ENCODE results near the gene TAF6. TPM values are rescaled to one million over a fixed set of nuclear protein-coding genes. Genes with fewer than 3 reads are reported as not detected.

TAF6 gene
- total RNA-seq, 4 donors from 2014 or later: 37.1 to 74.3 (median 42.1) TPM

GRCh38 chr7:100163006-100163531 is 43.9 kb upstream of the TAF6 start:
- 25 to 39% methylated on average over 4 to 6 of the region's 6 CpGs for WGBS, 2 donors
- peak in 1 of 2 donors; percentile 75 for DNase-seq (ENCODE audit: low spot score in 2 of 2)
- no peak overlapping the region for H3K4me3 ChIP-seq (ENCODE audit: low read depth, poor library complexity, severe bottlenecking)
- no peak for TF ChIP-seq POLR2A (IDR thresholded peaks at IDR 0.05)
- no peak for TF ChIP-seq CTCF (IDR thresholded peaks at IDR 0.05)
- intact Hi-C loops (cut with DNase I; ENCODE audit: low total_unique reads): no loop called here

DNA sequence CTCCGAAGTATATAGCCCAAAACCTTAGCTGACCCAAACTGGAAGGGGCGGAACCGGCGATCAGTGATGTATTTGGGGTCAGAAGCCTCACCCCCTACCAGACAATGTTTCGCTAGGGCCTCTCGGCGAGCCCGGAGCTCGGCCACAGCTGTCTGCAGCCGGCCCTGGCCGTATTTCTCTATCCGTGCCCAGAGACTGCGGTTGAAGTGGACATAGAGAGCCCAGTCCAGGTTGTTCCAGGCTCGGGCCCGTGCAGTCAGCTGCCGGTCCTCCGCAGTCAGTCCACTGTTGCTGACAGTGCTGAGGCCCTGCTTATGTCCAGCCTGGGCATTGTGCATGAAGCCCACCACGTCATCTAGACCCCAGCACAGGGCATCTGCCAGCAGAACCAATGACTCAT is 40.9 kb upstream of the TAF6 start:
- DNase-seq (ENCODE audit: low spot score in 2 of 2): no peak
- WGBS, 2 donors: 83 to 94% methylated on average over 11 to 17 of the region's 18 CpGs
- no peak for TF ChIP-seq CTCF (IDR thresholded peaks at IDR 0.05)
- TF ChIP-seq POLR2A (IDR thresholded peaks at IDR 0.05): no peak
- intact Hi-C loops (cut with DNase I; ENCODE audit: low total_unique reads): no loop called here
- no peak overlapping the region for H3K4me3 ChIP-seq (ENCODE audit: low read depth, poor library complexity, severe bottlenecking)

DNA sequence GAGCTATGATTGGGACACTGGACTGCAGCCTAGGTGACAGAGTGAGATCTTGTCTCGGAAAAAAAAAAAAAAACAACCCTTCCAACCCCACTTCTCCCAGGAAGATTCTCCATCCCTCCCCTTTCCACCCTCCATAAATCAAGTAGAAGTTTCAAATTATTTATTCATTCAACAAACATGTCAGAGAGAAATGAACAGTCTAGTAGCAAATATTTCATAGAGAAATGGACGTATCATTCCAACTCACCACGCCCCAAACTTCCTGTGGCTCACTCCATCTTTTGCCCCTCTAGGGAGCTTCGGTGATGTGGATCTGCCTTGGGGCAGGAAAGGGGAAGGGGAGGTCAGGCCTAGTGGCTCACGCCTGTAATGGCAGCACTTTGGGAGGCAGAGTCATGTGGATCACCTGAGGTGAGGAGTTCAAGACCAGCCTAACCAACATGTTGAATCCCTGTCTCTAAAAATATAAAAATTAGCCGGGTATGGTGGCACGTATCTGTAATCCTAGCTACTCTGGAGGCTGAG is 40.0 kb upstream of the TAF6 start:
- H3K4me3 ChIP-seq (ENCODE audit: low read depth, poor library complexity, severe bottlenecking): no peak overlapping the region
- no peak for TF ChIP-seq CTCF (IDR thresholded peaks at IDR 0.05)
- no peak for TF ChIP-seq POLR2A (IDR thresholded peaks at IDR 0.05)
- no peak for DNase-seq (ENCODE audit: low spot score in 2 of 2)
- WGBS, 2 donors: 45 to 49% methylated on average over 7 of the region's 7 CpGs
- intact Hi-C loops (cut with DNase I; ENCODE audit: low total_unique reads): no loop called here

- TF ChIP-seq POLR2A (IDR thresholded peaks at IDR 0.05): no peak
- no peak for TF ChIP-seq CTCF (IDR thresholded peaks at IDR 0.05)
- 1 to 2% methylated on average over 26 to 80 of the region's 87 CpGs for WGBS, 2 donors
- intact Hi-C loops (cut with DNase I; ENCODE audit: low total_unique reads): no loop called here
- DNase-seq (ENCODE audit: low spot score in 2 of 2): peak; percentile 87 to 98
- H3K4me3 ChIP-seq (ENCODE audit: low read depth, poor library complexity, severe bottlenecking): peak within 1 kb of the TSS; percentile 83
These were observed 39.3 kb upstream of the TAF6 start, which contains the start of gene TRAPPC14 for GRCh38 chr7:100158229-100159098. Gene TRAPPC14, minus strand, starts transcription at chr7:100158723. Its CDS starts 224 bp downstream, at chr7:100158499.

DNA sequence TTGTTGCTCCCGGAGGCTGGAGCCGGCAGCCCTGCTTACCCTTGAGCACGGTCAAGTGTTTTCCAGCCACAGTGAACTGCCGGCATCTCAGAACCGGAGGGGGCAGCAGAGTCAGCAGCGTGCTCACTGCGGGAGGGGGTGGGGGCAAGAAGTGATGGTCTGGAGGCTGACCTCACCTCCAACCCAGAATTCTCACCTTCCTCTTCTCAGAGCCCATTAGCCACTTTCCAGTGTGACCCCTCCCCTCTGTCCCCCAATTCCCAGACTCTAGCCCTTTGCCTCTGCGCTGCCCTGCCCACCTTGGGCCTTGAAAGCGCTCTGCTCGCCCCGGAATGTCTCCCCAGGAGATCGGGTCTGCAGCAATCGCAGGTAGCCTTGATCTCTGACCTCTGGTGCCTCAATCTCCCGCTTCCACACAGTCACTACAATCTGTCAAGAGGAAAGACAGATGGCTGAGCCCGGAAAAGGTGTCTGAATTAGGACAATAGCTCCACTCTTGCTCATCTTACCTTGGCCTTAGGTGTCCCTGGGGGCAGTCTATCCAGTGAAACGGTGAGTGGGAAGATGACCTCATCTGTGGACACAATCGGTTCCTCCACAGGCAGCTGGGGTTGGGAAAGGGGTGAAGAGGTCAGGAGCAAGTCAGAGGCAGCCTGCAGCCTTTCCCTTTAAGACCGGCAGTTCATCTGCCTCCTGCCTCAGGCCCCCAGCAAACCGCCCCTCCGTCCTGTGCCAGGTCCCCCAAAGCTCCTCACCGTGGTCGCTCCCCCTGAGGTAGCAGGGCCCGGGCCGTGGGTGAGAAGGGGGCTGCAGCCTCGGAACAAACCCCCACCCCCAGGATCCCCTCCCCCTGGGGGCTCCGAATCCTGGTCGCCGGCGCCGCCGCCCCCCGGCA is 38.4 kb upstream of the TAF6 start:
- H3K4me3 ChIP-seq (ENCODE audit: low read depth, poor library complexity, severe bottlenecking): peak overlapping the region; percentile 83
- DNase-seq (ENCODE audit: low spot score in 2 of 2): peak in 1 of 2 donors; percentile 86
- 32 to 35% methylated on average over 24 to 25 of the region's 32 CpGs for WGBS, 2 donors
- intact Hi-C loops (cut with DNase I; ENCODE audit: low total_unique reads): no loop called here
- TF ChIP-seq POLR2A (IDR thresholded peaks at IDR 0.05) (no peak), CTCF (IDR thresholded peaks at IDR 0.05) (no peak)
